ENCODE results near the gene SLC25A15. TPM values are rescaled to one million over a fixed set of nuclear protein-coding genes. Genes with fewer than 3 reads are reported as not detected.
"Not testable (repeated sequence)": the region's sequence is repeated elsewhere in the genome, so short reads cannot be mapped to it uniquely, and the experiment has no call there.

The SLC25A15 gene
- total RNA-seq, 4 donors from 2014 or later: 5.5 to 7.4 (median 5.7) TPM

DNA sequence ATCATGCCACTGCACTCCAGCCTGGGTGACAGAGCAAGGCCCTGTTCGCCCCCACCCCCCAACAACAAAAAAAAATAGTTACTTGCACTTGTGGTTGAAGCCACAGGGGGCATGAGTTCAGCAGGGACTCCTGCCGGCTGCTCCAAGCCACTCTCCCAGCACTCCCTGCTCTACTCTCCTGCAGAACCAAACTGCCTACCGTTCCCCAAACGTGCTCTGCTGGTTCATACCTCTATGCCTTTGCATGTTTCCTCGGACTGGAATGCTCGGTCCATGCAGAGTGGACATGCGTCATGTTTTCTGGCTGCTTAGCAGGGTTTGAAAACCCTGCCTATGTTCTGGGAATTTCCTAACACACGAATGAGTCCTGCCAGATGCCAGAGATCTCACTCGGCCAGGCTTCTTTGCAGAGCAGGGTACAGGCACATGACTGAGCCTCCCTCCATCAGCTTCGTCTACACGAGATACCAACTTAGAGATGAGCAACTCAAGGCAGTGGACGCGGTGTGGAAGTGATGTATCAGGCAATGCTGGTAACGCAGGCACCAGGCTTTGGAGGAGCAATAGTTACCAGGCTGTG lies 8.5 kb upstream of the SLC25A15 start:
- DNase-seq (ENCODE audit: low spot score) (no peak), ATAC-seq (ENCODE audit: low FRiP score) (no peak)

GRCh38 chr13:40781717-40782116 lies 7.7 kb upstream of the SLC25A15 start:
- TF ChIP-seq CTCF (IDR thresholded peaks at IDR 0.05): no peak
- DNase-seq (ENCODE audit: low spot score): no peak

More for the DNA sequence above, 8.5 kb upstream of the SLC25A15 start:
- TF ChIP-seq CTCF (IDR thresholded peaks at IDR 0.05): no peak

DNA sequence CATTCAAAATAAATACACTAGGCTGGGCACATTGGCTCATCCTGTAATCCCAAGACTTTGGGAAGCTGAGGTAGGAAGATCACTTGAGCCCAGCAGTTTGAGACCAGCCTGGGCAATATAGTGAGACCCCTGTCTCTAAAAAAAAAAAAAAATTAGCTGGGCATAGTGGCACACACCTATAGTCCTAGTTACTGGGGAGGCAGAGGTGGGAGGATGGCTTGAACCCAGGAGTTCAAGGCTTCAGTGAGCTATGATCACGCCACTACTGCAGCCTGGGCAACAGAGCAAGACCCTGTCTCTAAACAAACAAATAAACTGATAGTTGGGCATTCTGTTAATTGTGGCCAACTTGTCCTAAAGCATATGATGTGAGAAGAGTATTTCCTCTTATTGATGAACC lies 6.4 kb upstream of the SLC25A15 start:
- ATAC-seq (ENCODE audit: low FRiP score): not testable (repeated sequence)

More at GRCh38 chr13:40781717-40782116, 7.7 kb upstream of the SLC25A15 start:
- no peak for ATAC-seq (ENCODE audit: low FRiP score)

DNA sequence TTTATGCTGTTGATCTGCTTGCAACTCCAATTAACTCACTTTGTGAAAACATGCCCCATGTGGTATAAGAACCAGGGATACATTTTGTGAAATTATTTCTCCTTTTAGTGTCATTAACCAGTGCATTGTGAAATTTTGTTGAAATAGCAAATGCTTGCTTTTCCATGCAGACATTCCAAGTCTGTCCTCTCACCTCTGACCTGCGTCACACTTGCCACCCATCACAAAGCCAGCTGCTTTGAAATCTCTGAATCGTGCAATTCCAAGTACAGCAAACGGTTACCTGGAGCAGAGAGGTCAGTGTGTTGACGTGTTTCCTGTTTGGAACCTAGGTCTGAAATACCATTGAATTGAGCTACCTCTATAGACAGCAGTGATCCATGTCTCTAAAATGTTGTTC lies 4.9 kb upstream of the SLC25A15 start:
- no peak for TF ChIP-seq CTCF (IDR thresholded peaks at IDR 0.05)
- DNase-seq (ENCODE audit: low spot score) (no peak), ATAC-seq (ENCODE audit: low FRiP score) (no peak)

More for the DNA sequence above, 6.4 kb upstream of the SLC25A15 start:
- not testable (repeated sequence) for DNase-seq (ENCODE audit: low spot score)

GRCh38 chr13:40786568-40786996 lies 2.8 kb upstream of the SLC25A15 start:
- TF ChIP-seq CTCF (IDR thresholded peaks at IDR 0.05): no peak
- ATAC-seq (ENCODE audit: low FRiP score) (no peak), DNase-seq (ENCODE audit: low spot score) (no peak)

DNA sequence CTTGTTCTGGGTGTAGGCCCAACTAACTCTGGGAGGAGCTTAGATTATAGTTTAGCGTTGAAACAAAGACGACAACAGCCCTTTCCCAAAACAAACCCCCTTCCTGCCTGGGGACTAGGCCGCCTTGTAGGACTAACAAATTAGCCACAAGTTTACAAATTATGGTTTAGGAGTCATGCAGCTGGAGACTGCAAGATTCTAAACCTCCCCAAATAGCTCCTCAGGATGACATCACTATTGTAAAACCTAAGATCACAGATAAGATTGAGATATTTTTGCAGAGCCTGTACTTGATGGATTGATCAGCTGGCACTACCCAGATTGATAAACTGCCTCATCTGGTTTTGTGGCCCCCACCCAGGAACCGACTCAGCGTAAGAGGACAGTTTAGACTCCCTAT lies 2.3 kb upstream of the SLC25A15 start:
- TF ChIP-seq CTCF (IDR thresholded peaks at IDR 0.05): no peak
- ATAC-seq (ENCODE audit: low FRiP score): no peak
- no peak for DNase-seq (ENCODE audit: low spot score)

- DNase-seq (ENCODE audit: low spot score); ATAC-seq (ENCODE audit: low FRiP score): not testable (repeated sequence)
These were observed 704 bp upstream of the SLC25A15 start for GRCh38 chr13:40788540-40789274.

DNA sequence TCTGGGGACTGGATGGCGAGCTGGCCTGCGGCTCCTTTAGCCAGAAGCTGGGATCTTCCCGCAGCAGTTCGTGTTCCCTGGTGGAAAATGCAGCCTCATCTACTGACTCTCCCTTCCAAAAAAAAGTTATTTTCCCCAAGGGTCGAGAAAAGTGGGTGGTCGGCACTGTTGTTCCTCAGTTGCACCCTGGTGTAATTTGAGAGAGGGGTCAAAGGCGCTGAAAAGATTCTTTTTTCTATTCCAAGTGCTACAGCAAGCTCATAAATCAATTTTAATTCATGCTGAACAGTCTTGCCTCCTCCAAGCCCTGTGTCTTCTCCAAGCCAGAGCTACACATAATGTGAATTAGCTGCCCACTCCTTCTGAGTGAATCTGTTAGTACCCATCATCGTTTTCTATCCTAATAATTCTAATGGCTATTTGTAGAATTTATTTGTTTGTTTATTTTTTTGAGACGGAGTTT lies 774 bp downstream of the SLC25A15 start:
- no peak for TF ChIP-seq CTCF (IDR thresholded peaks at IDR 0.05)
- DNase-seq (ENCODE audit: low spot score) (no peak), ATAC-seq (ENCODE audit: low FRiP score) (no peak)

All from omental fat pad (tissue), 4 donors.